Kidney capillary endothelial cell (primary cell): ENCODE results near the gene STAG3.
"Not testable (repeated sequence)": the region's sequence is repeated elsewhere in the genome, so short reads cannot be mapped to it uniquely, and the experiment has no call there.

Experiments
- DNase-seq: peaks from one replicate; pipeline ENCODE4 v3.0.0-alpha.2; 2018; ENCODE audit warnings: low spot score

STAG3 gene

GRCh38 chr7:100177045-100178001 is at the start of gene STAG3, which contains the start of gene GPC2:
Gene STAG3, plus strand, starts transcription at chr7:100177918. Its CDS starts 2,639 bp downstream, at chr7:100180557.
Gene GPC2, minus strand, starts transcription at chr7:100177381. Its CDS starts 182 bp downstream, at chr7:100177199.
- DNase-seq = peak; percentile 98

- DNase-seq = no peak
Measured at GRCh38 chr7:100128637-100128963, 49.1 kb upstream of the STAG3 start.

GRCh38 chr7:100130220-100130607 is 47.5 kb upstream of the STAG3 start:
- not testable (repeated sequence) for DNase-seq

- peak; percentile 45 for DNase-seq
Measured at GRCh38 chr7:100130608-100131453, 46.9 kb upstream of the STAG3 start.

DNA sequence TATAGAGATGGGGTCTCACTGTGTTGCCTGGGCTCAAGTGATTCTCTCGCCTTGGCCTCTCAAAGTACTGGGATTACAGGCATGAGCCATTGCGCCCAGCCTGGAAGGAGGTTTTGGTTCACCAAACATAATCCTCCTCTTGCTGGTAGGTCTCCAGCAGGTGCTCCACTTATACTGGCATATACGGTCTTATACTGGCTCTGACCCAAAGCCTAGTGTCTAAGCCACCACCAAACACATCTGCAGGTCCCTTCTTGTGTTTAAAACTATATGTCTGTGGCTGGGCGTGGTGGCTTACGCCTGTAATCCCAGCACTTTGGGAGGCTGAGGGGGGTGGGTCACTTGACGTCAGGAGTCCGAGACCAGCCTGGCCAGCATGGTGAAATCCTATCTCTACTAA is 45.6 kb upstream of the STAG3 start:
- no peak for DNase-seq

DNA sequence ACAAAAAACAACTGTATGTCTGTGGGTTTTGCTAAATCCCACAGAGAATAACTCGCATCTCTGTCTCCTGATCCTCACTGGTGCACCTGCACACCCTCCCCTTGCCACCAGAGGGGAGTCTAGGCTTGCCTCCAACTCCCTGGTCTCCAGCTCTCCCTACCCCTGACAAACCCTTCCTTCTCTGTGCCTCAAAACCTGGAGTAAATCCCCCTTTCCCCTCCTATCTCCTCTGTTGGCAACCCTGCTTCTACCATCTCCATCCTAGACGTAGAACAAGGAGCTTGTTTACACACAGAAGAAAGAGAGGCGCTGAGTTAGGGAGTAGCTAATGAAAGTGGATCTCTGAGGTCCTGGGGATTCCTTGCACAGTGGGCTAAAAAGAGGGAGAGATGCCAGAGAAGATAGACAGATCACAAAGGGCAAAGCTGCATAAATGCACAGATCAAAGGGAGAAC is 45.0 kb upstream of the STAG3 start:
- peak; percentile 67 for DNase-seq

GRCh38 chr7:100137851-100138760 is 39.6 kb upstream of the STAG3 start:
- no peak for DNase-seq

- DNase-seq = no peak
Measured at GRCh38 chr7:100141555-100141949, 36.2 kb upstream of the STAG3 start.

GRCh38 chr7:100142461-100142860 is 35.3 kb upstream of the STAG3 start:
- no peak for DNase-seq

DNA sequence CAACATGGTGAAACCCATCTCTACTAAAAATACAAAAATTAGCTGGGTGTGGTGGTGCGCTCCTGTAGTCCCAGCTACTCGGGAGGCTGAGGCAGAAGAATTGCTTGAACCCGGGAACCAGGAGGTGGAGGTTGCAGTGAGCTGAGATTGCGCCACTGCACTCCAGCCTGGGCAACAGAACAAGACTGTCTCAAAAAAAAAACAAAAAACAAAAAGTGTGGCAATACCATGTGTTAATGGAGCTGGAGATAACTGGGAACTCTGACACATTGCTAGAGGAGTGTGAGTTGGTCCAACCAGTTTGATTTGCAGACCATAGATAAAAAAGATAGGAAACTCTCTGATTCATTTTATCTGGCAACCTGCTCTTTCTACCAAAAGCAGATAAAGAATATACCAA is 31.4 kb upstream of the STAG3 start:
- not testable (repeated sequence) for DNase-seq

- no peak for DNase-seq
Measured at GRCh38 chr7:100147278-100147677, 30.4 kb upstream of the STAG3 start.

DNA sequence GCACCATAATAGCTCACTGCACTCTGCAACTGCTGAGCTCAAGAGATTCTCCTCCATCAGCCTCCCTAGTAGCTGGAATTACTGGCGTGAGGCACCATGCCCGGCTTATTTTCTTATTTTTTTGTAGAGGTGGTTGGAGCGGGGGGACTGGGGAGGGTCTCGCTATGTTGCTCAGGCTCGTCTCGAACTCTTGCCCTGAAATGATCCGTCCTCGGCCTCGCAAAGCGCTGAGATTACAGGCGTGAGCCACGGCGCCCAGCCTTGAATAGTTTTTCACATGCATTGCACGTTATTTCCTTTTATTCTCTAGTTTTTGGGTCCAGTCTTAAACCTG is 29.5 kb upstream of the STAG3 start:
- no peak for DNase-seq

- peak; percentile 97 for DNase-seq
Measured at GRCh38 chr7:100148559-100149328, 29.0 kb upstream of the STAG3 start, which contains the start of gene LAMTOR4. Gene LAMTOR4, plus strand, starts transcription at chr7:100148918. Its CDS starts 55 bp downstream, at chr7:100148973.

DNA sequence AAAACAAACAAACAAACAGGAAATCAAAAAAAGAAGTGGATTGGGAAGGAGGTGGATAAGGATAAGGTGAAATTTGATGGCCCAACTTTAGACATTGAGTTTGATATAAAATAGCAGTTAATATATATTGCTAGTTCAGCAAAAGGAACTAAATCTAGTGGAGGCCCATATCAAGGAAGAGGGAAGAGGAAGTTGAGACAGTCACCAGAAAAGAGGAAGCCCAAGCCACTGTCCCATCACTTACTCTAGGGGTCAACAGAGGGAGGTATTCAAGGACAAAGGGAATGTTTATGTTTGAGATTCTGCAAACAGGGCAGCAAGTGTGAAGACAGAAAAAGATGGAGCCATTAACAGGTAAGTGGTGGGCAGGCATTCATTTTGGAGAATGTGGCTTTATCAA is 25.3 kb upstream of the STAG3 start:
- DNase-seq = no peak

DNA sequence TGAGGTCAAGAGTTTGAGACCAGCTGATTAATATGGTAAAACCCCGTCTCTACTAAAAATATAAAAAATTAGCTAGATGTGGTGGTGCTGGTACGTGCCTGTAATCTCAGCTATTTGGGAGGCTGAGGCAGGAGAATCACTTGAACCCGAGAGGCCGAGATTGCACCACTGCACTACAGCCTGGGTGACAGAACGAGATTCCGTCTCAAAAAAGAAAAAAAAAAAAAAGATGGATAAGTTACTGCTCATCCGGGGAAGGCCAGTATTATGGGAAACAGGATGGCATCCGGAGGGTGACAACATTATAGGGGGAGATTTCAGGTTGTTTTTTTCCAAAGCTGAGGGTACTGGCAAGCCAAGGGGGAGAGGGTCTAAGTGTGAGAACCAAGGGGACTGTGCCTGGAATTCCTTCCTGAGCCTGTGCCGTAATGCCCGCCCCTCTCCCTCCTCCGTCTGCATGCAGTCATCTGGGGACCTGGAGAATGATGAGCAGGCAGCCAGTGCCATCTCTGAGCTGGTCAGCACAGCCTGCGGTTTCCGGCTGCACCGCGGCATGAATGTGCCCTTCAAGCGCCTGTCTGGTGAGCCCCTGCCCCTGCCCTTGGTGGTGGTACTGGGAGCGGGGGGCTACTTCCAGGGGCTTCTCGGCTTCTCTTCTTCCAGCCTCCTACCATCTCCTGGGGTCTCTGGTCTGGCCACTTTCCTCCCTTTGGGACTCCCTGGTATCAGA is 24.6 kb upstream of the STAG3 start:
- no peak for DNase-seq

- DNase-seq = no peak
Measured at GRCh38 chr7:100153708-100154535, 23.8 kb upstream of the STAG3 start.

DNA sequence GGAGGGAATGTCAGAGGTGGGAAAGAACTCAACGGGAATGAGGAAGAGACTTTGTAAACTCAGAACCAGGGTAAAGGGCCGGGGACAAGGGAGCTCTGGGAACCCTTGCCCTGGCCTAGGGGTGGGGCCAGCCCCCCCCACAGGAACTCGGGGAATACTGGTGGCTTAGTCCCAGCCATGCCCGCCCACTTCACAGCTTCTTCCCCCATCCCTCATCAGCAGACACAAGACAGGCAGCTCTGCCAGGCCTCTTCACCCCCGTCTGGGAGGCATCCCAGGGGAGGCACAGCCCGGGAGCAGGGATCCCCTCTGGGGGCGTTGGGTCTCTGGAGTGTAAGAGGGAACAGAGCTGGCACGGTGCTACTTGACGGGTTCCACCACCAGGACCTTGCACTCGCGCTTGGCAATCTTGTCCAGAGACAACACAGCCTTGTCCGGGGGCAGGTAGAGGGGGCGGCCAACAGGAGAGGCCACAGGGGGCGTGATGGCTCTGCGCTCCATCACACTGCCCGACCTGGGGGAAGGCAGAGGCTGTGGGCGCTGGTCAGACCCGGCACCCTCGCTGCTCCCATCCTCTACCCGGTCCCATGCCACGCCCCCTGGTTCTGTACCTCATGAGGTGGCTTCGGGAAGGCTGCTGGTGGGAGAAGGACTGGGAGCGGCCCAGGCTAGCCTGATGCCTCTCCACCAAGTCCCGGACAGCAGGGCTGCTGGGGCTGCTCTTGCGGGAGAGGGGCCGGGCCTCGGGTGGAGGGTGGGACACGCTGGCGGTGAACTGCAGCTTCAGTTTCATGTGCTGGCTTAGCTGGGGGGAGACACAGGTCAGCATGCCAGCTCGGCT is 22.8 kb upstream of the STAG3 start:
- no peak for DNase-seq

DNA sequence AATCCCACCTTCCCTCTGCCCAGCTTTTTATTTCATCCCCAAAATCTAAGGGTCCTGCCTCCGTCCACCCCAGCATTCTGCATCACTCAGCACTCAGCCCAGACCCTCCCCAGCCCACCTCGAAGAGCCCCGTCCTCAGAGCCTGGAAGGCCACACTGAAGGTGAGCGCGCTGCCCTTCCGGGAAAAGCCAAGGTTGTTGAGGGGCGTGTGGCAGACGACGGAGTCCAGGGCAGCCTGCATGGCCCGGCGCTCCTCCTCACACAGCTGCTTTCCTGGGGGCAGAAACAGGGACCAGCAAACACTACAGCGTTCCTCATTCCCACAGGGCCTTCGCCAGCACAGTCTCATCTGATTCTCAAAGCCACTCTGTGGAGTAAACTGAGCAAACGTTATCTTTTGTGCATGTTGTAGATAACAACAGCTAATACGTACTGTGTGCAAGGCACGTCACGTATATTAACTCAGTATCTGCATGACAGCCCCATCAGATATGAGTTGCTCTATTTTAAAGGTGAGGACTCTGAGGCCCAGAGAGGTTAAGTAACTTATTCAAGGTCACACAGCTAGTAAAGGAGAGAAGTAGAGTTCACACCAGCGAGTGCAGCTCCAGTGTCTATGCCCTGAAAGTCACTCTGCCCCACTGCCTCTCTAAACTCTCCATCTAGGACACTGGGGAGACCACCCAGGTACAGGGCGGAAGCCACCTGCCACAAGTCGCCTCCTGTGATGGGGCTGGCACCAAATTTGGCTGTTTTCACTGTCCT is 22.0 kb upstream of the STAG3 start:
- no peak for DNase-seq
